ENCODE results near the gene MGAT5B.
"Not testable (repeated sequence)": the region's sequence is repeated elsewhere in the genome, so short reads cannot be mapped to it uniquely, and the experiment has no call there.

Gene MGAT5B

DNA sequence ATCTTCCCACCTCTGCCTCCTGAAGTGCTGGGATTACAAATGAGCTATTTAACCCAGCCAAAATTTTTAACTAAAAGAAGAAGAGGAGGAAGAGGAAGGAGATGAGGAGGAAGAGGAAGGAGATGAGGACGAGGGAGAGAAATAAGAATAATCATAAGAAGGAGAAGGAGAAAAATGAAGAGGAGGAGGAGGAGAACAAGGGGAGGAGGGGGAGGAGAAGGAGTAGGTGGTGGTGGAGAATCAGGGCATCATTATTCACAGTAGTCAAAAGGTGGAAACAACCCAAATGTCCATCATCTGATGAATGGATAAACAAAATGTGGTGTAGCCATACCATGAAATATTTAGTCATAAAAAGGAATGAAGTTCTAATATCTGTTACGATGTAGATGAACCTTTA, 21.2 kb upstream of the MGAT5B start:
- Histone ChIP-seq H3K27ac (ENCODE audit: low read depth, low read length, severe bottlenecking) (no peak overlapping the region), H3K36me3 (ENCODE audit: control insufficient read depth, insufficient read depth, low read length) (no peaks in the 10 kb centered on the region), H3K9me3 (ENCODE audit: control insufficient read depth, low read length) (no peaks in the 10 kb centered on the region), H3K4me1 (ENCODE audit: control insufficient read depth, insufficient read depth, low read length, poor library complexity, severe bottlenecking) (peaks cover 12% of the 10 kb centered on the region), H3K4me3 (ENCODE audit: extremely low read depth, insufficient read depth, low read length, poor library complexity, severe bottlenecking) (no peak overlapping the region)
- 82 to 100% methylated on average over 1 of the region's 2 CpGs for WGBS, 2 experiments (ENCODE audit: insufficient coverage in 2 of 2)

DNA sequence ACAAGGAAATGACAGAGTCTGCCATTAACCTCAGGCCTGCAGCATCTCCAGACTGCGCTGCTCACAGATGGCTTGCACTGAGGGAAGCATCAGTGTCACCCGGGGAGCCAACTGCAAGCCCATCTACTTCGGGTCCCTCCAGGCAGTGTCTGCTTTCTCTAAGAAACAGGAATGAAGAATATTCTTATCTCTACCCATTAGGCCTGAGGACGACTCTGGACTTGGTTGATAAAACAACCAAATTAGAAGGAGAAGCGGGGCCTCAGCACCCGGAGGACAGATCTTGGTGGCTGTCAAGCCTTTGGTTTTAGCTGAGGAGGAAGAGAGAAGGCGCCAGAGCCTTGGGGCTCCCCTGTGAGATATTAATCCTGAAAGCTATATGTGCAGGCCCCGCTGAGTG, 19.5 kb upstream of the MGAT5B start:
- H3K4me1 ChIP-seq (ENCODE audit: control insufficient read depth, insufficient read depth, low read length, poor library complexity, severe bottlenecking): peaks cover 11% of the 10 kb centered on the region
- H3K27ac ChIP-seq (ENCODE audit: low read depth, low read length, severe bottlenecking): no peak overlapping the region
- H3K4me3 ChIP-seq (ENCODE audit: extremely low read depth, insufficient read depth, low read length, poor library complexity, severe bottlenecking): no peak overlapping the region
- no peaks in the 10 kb centered on the region for H3K36me3 ChIP-seq (ENCODE audit: control insufficient read depth, insufficient read depth, low read length)
- no peaks in the 10 kb centered on the region for H3K9me3 ChIP-seq (ENCODE audit: control insufficient read depth, low read length)
- 93% methylated on average over 4 to 6 of the region's 8 CpGs for WGBS, 2 experiments (ENCODE audit: insufficient coverage in 2 of 2)

DNA sequence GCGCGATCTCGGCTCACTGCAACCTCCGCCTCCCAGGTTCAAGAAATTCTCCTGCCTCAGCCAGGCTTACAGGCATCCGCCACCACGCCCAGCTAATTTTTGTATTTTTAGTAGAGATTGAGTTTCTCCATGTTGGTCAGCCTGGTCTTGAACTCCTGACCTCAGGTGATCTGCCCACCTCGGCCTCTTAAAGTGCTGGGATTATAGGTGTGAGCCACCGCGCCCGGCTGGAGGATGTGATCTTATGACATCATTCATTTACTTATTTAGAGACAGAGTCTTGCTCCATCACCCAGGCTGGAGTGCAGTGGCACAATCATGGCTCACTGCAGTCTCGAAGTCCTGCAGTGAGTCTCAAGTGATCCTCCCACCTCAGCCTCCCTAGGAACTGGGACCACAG, 19.0 kb upstream of the MGAT5B start:
- not testable (repeated sequence) for H3K36me3 ChIP-seq (ENCODE audit: control insufficient read depth, insufficient read depth, low read length); H3K27ac ChIP-seq (ENCODE audit: low read depth, low read length, severe bottlenecking); H3K9me3 ChIP-seq (ENCODE audit: control insufficient read depth, low read length); H3K4me3 ChIP-seq (ENCODE audit: extremely low read depth, insufficient read depth, low read length, poor library complexity, severe bottlenecking)
- WGBS, 2 experiments (ENCODE audit: insufficient coverage in 2 of 2): 91 to 98% methylated on average over 5 to 7 of the region's 11 CpGs
- H3K4me1 ChIP-seq (ENCODE audit: control insufficient read depth, insufficient read depth, low read length, poor library complexity, severe bottlenecking): peaks cover 11% of the 10 kb centered on the region

DNA sequence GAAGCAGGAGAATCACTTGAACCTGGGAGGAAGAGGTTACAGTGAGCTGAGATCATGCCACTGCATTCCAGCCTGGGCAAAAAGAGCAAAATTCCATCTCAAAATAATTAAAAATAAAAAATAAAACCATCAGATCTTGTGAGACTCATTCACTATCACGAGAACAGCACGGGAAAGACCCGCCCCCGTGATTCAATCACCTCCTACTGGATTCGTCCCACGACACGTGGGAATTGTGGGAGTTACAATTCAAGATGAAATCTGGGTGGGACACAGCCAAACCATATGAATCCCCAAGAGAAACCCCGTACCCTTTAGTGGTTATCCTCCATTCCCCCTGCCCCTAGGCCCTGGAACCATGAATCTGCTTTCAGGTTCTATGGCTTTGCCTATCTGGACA, 15.4 kb upstream of the MGAT5B start:
- no peak overlapping the region for H3K27ac ChIP-seq (ENCODE audit: low read depth, low read length, severe bottlenecking)
- no peak overlapping the region for H3K4me3 ChIP-seq (ENCODE audit: extremely low read depth, insufficient read depth, low read length, poor library complexity, severe bottlenecking)
- no peaks in the 10 kb centered on the region for H3K9me3 ChIP-seq (ENCODE audit: control insufficient read depth, low read length)
- 92 to 95% methylated on average over 7 to 8 of the region's 8 CpGs for WGBS, 2 experiments (ENCODE audit: insufficient coverage in 2 of 2)
- no peaks in the 10 kb centered on the region for H3K4me1 ChIP-seq (ENCODE audit: control insufficient read depth, insufficient read depth, low read length, poor library complexity, severe bottlenecking)
- no peaks in the 10 kb centered on the region for H3K36me3 ChIP-seq (ENCODE audit: control insufficient read depth, insufficient read depth, low read length)

DNA sequence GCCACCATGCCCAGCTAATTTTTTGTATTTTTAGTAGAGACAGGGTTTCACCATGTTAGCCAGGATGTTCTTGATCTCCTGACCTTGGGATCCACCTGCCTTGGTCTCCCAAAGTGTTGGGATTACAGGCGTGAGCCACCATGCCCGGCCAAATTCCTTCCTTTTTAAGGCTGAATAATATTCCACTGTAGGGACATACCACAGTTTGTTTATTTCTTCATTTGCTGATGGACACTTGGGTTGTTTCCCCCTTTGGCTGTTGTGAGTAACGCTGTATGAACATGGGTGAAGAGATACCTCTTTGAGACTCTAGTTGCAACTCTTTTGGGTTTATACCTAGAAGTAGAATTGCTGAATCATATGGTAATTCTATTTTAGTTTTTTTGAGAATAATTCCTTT, 13.1 kb upstream of the MGAT5B start:
- WGBS, 2 experiments (ENCODE audit: insufficient coverage in 2 of 2): 90 to 96% methylated on average over 3 of the region's 3 CpGs
- H3K9me3 ChIP-seq (ENCODE audit: control insufficient read depth, low read length): no peaks in the 10 kb centered on the region

DNA sequence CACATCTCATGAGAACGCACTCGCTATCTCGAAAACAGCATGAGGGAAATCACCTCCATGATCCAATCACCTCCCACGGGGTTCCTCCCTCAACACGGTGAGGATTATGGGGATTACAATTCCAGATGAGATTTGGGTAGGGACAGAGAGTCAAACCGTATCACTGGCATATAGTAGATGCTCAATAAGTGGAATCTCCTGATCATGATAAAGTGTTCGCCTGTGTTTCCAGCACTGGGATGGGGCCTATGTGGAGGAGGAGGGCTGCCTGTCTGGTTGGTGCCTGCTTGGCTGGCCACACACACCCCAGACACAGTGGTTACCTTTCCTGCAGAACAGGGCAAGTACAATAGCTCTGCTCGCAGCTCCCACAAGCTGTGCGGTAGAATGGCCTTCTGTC, 6.1 kb upstream of the MGAT5B start:
- H3K4me3 ChIP-seq (ENCODE audit: extremely low read depth, insufficient read depth, low read length, poor library complexity, severe bottlenecking): no peak overlapping the region
- 82 to 83% methylated on average over 2 of the region's 9 CpGs for WGBS, 2 experiments (ENCODE audit: insufficient coverage in 2 of 2)
- H3K27ac ChIP-seq (ENCODE audit: low read depth, low read length, severe bottlenecking): no peak overlapping the region
- peaks cover 31% of the 10 kb centered on the region for H3K4me1 ChIP-seq (ENCODE audit: control insufficient read depth, insufficient read depth, low read length, poor library complexity, severe bottlenecking)
- no peaks in the 10 kb centered on the region for H3K9me3 ChIP-seq (ENCODE audit: control insufficient read depth, low read length)
- H3K36me3 ChIP-seq (ENCODE audit: control insufficient read depth, insufficient read depth, low read length): no peaks in the 10 kb centered on the region

More for the DNA sequence above, 13.1 kb upstream of the MGAT5B start:
- no peak overlapping the region for H3K4me3 ChIP-seq (ENCODE audit: extremely low read depth, insufficient read depth, low read length, poor library complexity, severe bottlenecking)
- H3K27ac ChIP-seq (ENCODE audit: low read depth, low read length, severe bottlenecking): no peak overlapping the region
- H3K4me1 ChIP-seq (ENCODE audit: control insufficient read depth, insufficient read depth, low read length, poor library complexity, severe bottlenecking): peaks cover 7% of the 10 kb centered on the region
- no peaks in the 10 kb centered on the region for H3K36me3 ChIP-seq (ENCODE audit: control insufficient read depth, insufficient read depth, low read length)

DNA sequence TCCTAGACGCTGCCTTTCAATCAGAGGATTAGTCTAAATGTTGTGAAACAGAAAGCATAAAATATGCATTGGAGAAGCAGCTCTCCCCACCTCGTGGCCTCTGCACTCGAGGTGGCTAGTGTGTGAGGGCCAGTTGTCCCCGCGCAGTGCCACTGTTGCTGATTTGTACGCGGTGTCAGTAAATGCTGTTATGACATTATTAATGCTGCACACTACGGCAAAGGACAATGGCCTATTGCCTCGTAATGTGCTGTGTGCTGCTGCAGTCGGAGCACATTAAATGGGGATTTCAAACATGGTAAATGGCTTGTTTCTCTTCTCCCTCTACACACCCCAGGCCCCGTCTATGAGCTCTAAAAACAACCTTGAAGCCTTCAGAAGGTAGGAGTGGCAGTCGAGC, 5.7 kb upstream of the MGAT5B start:
- Histone ChIP-seq H3K27ac (ENCODE audit: low read depth, low read length, severe bottlenecking) (no peak overlapping the region), H3K9me3 (ENCODE audit: control insufficient read depth, low read length) (no peaks in the 10 kb centered on the region)
- 91 to 96% methylated on average over 7 to 10 of the region's 12 CpGs for WGBS, 2 experiments (ENCODE audit: insufficient coverage in 2 of 2)

DNA sequence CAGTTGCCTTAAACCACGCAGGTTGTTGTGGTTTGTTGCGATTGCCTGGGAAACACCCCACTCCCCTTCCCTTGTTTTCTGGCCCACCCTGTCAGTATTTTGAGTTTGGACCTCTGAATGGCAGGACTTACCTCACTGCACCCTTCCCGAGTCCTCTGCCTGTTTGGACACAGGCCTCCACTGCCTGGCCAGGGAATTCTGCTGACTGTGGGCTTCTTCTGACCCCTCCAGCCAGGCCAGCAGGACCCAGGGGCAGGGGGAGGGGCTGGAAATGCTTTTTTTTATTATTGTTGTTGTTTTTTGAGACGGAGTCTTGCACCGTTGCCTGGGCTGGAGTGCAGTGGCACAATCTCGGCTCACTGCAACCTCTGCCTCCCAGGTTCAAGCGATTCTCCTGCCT, 4.2 kb upstream of the MGAT5B start:
- H3K4me1 ChIP-seq (ENCODE audit: control insufficient read depth, insufficient read depth, low read length, poor library complexity, severe bottlenecking): peaks cover 38% of the 10 kb centered on the region
- H3K36me3 ChIP-seq (ENCODE audit: control insufficient read depth, insufficient read depth, low read length): no peaks in the 10 kb centered on the region
- H3K27ac ChIP-seq (ENCODE audit: low read depth, low read length, severe bottlenecking): no peak overlapping the region
- no peak overlapping the region for H3K4me3 ChIP-seq (ENCODE audit: extremely low read depth, insufficient read depth, low read length, poor library complexity, severe bottlenecking)
- 82 to 97% methylated on average over 3 to 5 of the region's 7 CpGs for WGBS, 2 experiments (ENCODE audit: insufficient coverage in 2 of 2)
- H3K9me3 ChIP-seq (ENCODE audit: control insufficient read depth, low read length): no peaks in the 10 kb centered on the region

More for the DNA sequence above, 5.7 kb upstream of the MGAT5B start:
- no peaks in the 10 kb centered on the region for H3K36me3 ChIP-seq (ENCODE audit: control insufficient read depth, insufficient read depth, low read length)
- no peak overlapping the region for H3K4me3 ChIP-seq (ENCODE audit: extremely low read depth, insufficient read depth, low read length, poor library complexity, severe bottlenecking)
- H3K4me1 ChIP-seq (ENCODE audit: control insufficient read depth, insufficient read depth, low read length, poor library complexity, severe bottlenecking): peaks cover 34% of the 10 kb centered on the region

DNA sequence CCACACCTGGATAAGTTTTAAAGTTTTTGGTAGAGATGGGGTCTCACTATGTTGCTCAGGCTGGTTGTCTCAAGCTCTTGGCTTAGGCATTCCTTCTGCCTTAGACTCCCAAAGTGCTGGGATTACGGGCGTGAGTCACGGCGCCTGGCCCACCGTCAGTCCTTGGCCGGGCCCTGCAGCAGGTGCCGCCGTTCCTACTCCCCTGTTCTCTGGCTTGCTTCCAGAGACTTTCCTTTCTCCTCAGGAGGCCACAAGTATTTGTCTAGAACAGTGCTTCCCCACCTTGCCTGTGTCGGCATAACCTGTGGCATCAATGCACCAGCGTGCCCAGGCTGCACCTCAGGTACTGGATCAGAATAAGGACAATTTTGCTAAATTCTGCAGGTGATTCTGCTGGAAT, 3.0 kb upstream of the MGAT5B start:
- no peaks in the 10 kb centered on the region for H3K36me3 ChIP-seq (ENCODE audit: control insufficient read depth, insufficient read depth, low read length)
- no peaks in the 10 kb centered on the region for H3K9me3 ChIP-seq (ENCODE audit: control insufficient read depth, low read length)
- no peak overlapping the region for H3K4me3 ChIP-seq (ENCODE audit: extremely low read depth, insufficient read depth, low read length, poor library complexity, severe bottlenecking)
- WGBS, 2 experiments (ENCODE audit: insufficient coverage in 2 of 2): 86 to 93% methylated on average over 10 of the region's 10 CpGs
- H3K4me1 ChIP-seq (ENCODE audit: control insufficient read depth, insufficient read depth, low read length, poor library complexity, severe bottlenecking): peaks cover 33% of the 10 kb centered on the region
- H3K27ac ChIP-seq (ENCODE audit: low read depth, low read length, severe bottlenecking): no peak overlapping the region

DNA sequence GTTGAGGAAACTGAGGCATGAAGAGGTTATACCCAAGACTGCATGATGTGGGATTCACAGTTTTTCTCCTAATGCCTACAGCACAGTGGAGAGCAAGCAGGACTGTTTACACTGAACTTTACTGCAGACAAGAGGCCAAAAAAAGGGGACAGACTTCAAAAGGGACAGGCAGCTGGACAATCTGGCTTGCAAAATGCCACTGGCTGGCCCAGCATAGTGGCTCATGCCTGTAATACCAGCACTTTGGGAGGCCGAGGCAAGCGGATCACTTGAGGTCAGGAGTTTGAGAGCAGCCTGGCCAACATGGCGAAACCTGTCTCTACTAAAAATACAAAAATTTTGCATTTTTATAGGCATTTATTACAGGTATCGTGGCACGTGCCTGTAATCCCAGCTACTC, 2.0 kb upstream of the MGAT5B start:
- WGBS, 2 experiments (ENCODE audit: insufficient coverage in 2 of 2): 88% methylated on average over 5 of the region's 5 CpGs
- Histone ChIP-seq H3K27ac (ENCODE audit: low read depth, low read length, severe bottlenecking) (no peak overlapping the region), H3K4me3 (ENCODE audit: extremely low read depth, insufficient read depth, low read length, poor library complexity, severe bottlenecking) (no peak overlapping the region), H3K9me3 (ENCODE audit: control insufficient read depth, low read length) (no peaks in the 10 kb centered on the region), H3K4me1 (ENCODE audit: control insufficient read depth, insufficient read depth, low read length, poor library complexity, severe bottlenecking) (peaks cover 33% of the 10 kb centered on the region), H3K36me3 (ENCODE audit: control insufficient read depth, insufficient read depth, low read length) (no peaks in the 10 kb centered on the region)

DNA sequence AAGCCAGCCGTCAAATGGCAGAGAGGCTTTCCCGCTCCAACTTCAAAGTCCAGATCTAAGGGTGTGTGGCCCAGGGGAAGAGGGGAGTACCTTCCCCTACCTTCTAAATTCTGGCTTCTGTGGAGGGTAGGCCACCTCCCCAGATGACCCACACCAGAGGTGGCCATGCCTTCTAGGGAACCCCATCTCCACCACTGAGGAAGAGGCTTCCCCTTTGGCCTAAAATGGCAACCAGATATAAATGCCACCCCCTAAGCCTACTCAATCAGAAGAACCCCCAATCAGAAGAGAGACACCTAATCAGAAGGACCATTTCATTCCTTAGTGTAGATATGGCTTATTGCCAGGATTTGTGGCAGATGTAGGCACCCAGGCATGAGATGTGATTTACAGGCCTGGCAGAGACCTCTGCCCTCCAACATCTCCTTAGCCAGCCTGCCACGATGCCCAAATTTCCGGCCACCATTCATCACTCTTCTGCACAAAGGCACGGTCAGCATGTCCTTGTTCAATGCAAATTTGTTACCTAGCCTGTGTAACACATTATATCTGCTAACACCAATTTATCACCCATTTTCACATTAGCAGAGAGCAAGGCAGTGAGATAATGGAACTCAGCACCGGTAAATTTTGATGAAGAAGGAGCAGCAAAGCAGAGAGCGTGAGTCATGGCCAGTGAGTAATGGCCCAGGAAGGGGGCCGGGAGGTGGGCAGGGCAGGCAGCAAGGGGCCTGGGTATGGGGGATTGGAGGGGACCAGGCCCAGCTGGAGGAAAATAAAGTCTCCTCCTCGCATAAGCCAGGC, 1.2 kb upstream of the MGAT5B start:
- Histone ChIP-seq H3K9me3 (ENCODE audit: control insufficient read depth, low read length) (no peaks in the 10 kb centered on the region), H3K4me3 (ENCODE audit: extremely low read depth, insufficient read depth, low read length, poor library complexity, severe bottlenecking) (peak overlapping the region; percentile 12), H3K4me1 (ENCODE audit: control insufficient read depth, insufficient read depth, low read length, poor library complexity, severe bottlenecking) (peaks cover 33% of the 10 kb centered on the region), H3K27ac (ENCODE audit: low read depth, low read length, severe bottlenecking) (peak overlapping the region; percentile 88), H3K36me3 (ENCODE audit: control insufficient read depth, insufficient read depth, low read length) (no peaks in the 10 kb centered on the region)
- 46 to 56% methylated on average over 5 to 8 of the region's 9 CpGs for WGBS, 2 experiments (ENCODE audit: insufficient coverage in 2 of 2)
